MCF 10A (cell line): ENCODE results near the gene LAMC1. TPM values are rescaled to one million over a fixed set of nuclear protein-coding genes. Genes with fewer than 3 reads are reported as not detected.

Experiments used
- Bru-seq: library from RNA; stranded (reverse); fragments of 400-500 nt; gene quantifications from one replicate; lab custom pipeline; 2021; lab: Mats Ljungman, UMichigan
- BruChase-seq, 2 experiments: library from RNA; stranded (reverse); fragments of 400-500 nt; gene quantifications; one replicate each; lab custom pipeline; 2021; lab: Mats Ljungman, UMichigan
- BruUV-seq: library from RNA; stranded (reverse); fragments of 400-500 nt; replicated peaks from 2 replicates; lab custom pipeline; 2021; lab: Mats Ljungman, UMichigan
- CTCF ChIA-PET: fragments of 300-600 bp; sonication (Branson Sonifier 250); formaldehyde crosslinking; extraction: SDS; loops from one replicate; lab custom pipeline; 2021; ENCODE audit warnings: antibody characterized with exemption, inconsistent platforms; lab: Yijun Ruan, JAX
- POLR2A ChIA-PET: fragments of 300-600, 350-650 bp; sonication (Branson Sonifier 250); formaldehyde crosslinking; extraction: SDS; loops from one replicate; lab custom pipeline; 2020; ENCODE audit warnings: antibody characterized with exemption, inconsistent platforms; lab: Yijun Ruan, JAX
- DNase-seq: peaks from one replicate; pipeline ENCODE4 v3.0.0-alpha.2; 2018; ENCODE audit not compliant: unreplicated experiment
- H3K27ac Mint-ChIP-seq: one replicate; pipeline ENCODE4 v1.8.0; 2022; ENCODE audit warnings: mild to moderate bottlenecking, low read depth, mixed read lengths; ENCODE audit not compliant: unreplicated experiment
- H3K27me3 Mint-ChIP-seq: one replicate; pipeline ENCODE4 v1.8.0; 2022; ENCODE audit warnings: mixed read lengths; ENCODE audit not compliant: insufficient read depth, unreplicated experiment
- H3K36me3 Mint-ChIP-seq: one replicate; pipeline ENCODE4 v1.8.0; 2022; ENCODE audit warnings: mild to moderate bottlenecking, moderate library complexity, mixed read lengths; ENCODE audit not compliant: insufficient read depth, unreplicated experiment
- H3K4me1 Mint-ChIP-seq: one replicate; pipeline ENCODE4 v1.8.0; 2022; ENCODE audit warnings: mixed read lengths; ENCODE audit not compliant: insufficient read depth, unreplicated experiment
- H3K4me3 Mint-ChIP-seq: one replicate; pipeline ENCODE4 v1.8.0; 2022; ENCODE audit warnings: mild to moderate bottlenecking, moderate library complexity, mixed read lengths; ENCODE audit not compliant: unreplicated experiment
- H3K9me3 Mint-ChIP-seq: one replicate; pipeline ENCODE4 v1.8.0; 2022; ENCODE audit warnings: mixed read lengths; ENCODE audit not compliant: unreplicated experiment
- CTCF ChIP-seq: fragments of 200-600 bp; IDR thresholded peaks from one replicate; pipeline ENCODE4 v1.8.0; 2022; ENCODE audit warnings: antibody characterized with exemption, mild to moderate bottlenecking; ENCODE audit not compliant: unreplicated experiment
- intact Hi-C: fragments of 100-400 bp; cut with micrococcal nuclease; formaldehyde crosslinking; loops from 2 replicates; pipeline ENCODE4 v1.14.1; 2022
- long read RNA-seq: library from polyadenylated mRNA; stranded (forward); transcript quantifications from one replicate; pipeline ENCODE4 v2.0.0, GENCODE V29; 2022
- total RNA-seq: library from RNA; stranded (reverse); gene quantifications from 2 replicates; pipeline ENCODE4 v1.2.3, GENCODE V29; 2022

The LAMC1 gene
- total RNA-seq (179 and 230 TPM in 2 replicates), Bru-seq, nascent RNA (percentile 95 among the genes with signal in this experiment), BruChase-seq, experiment 1, labeled RNA remaining after a 6-hour chase (percentile 94 among the genes with signal in this experiment), BruChase-seq, experiment 2, labeled RNA remaining after a 2-hour chase (percentile 89 among the genes with signal in this experiment)
- long read RNA-seq, full-length matches to known transcripts = 102 of 224 reads
- long read RNA-seq, partial matches to known transcripts = 100 of 224 reads
- long read RNA-seq, other reads (novel, unspliced or antisense) = 22 of 224 reads

- H3K9me3 Mint-ChIP-seq = no peaks in the 10 kb centered on the region
- H3K27me3 Mint-ChIP-seq = no peaks in the 10 kb centered on the region
- peak; percentile 78 for DNase-seq
- no peak for TF ChIP-seq CTCF
- H3K4me3 Mint-ChIP-seq = peak within 1 kb of the TSS; percentile 93
- intact Hi-C loops = no loop called here
- H3K27ac Mint-ChIP-seq = peak within 1 kb of the TSS; percentile 97
- peaks cover 48% of the 10 kb centered on the region for H3K4me1 Mint-ChIP-seq
- ChIA-PET POLR2A (interaction anchor here (2.0 kb wide), 1 partner anchor 20 kb away, joined by 13 read pairs; no protein-coding TSS in a partner anchor), CTCF (no interaction called here)
- H3K36me3 Mint-ChIP-seq = peaks cover 19% of the 10 kb centered on the region
- BruUV-seq = no TSS peak
Observed at GRCh38 chr1:183023146-183023600, at the start of gene LAMC1. Gene LAMC1, plus strand, starts transcription at chr1:183023420. Its CDS starts 297 bp downstream, at chr1:183023717.

GRCh38 chr1:182974506-182975191 is 48.6 kb upstream of the LAMC1 start:
- ChIA-PET CTCF (interaction anchor here (0.6 to 2.9 kb wide), 16 partner anchors 10 to 344 kb away, joined by 3 to 8 read pairs (median 4); no protein-coding TSS in a partner anchor), POLR2A (interaction anchor here (0.6 to 2.1 kb wide), 9 partner anchors 10 to 579 kb away, joined by 3 to 10 read pairs (median 4); no protein-coding TSS in a partner anchor)
- intact Hi-C loops = no loop called here
- BruUV-seq = no TSS peak
- no peak for DNase-seq
- H3K4me1 Mint-ChIP-seq = peaks cover 7% of the 10 kb centered on the region
- H3K27me3 Mint-ChIP-seq = no peaks in the 10 kb centered on the region
- TF ChIP-seq CTCF = no peak
- no peaks in the 10 kb centered on the region for H3K9me3 Mint-ChIP-seq
- no peaks in the 10 kb centered on the region for H3K36me3 Mint-ChIP-seq
- no peak overlapping the region for H3K4me3 Mint-ChIP-seq
- no peak overlapping the region for H3K27ac Mint-ChIP-seq

GRCh38 chr1:182977480-182977879 is 45.7 kb upstream of the LAMC1 start:
- DNase-seq = no peak
- Mint-ChIP-seq H3K4me3 (no peak overlapping the region), H3K27ac (no peak overlapping the region), H3K36me3 (no peaks in the 10 kb centered on the region), H3K27me3 (no peaks in the 10 kb centered on the region), H3K9me3 (no peaks in the 10 kb centered on the region), H3K4me1 (peaks cover 7% of the 10 kb centered on the region)
- intact Hi-C loops = no loop called here
- no peak for TF ChIP-seq CTCF
- ChIA-PET CTCF (interaction anchor here (0.6 to 2.9 kb wide), 5 partner anchors 11 to 958 kb away, joined by 3 to 7 read pairs (median 6); no protein-coding TSS in a partner anchor), POLR2A (interaction anchor here (0.7 to 1.2 kb wide), 2 partner anchors 9 to 115 kb away, joined by 3 to 4 read pairs; no protein-coding TSS in a partner anchor)
- no TSS peak for BruUV-seq
